ENCODE data around the gene MTMR2. TPM values are rescaled to one million over a fixed set of nuclear protein-coding genes. Genes with fewer than 3 reads are reported as not detected.
A peak's percentile ranks its signal among the peaks of the same experiment; 100 is the strongest.

Gene MTMR2
- total and polyA plus RNA-seq, 2 of the 13 experiments (the other 11 are each of a cell fraction or from before 2014, with no cell fraction given): 12.7 to 22.3 TPM

DNA sequence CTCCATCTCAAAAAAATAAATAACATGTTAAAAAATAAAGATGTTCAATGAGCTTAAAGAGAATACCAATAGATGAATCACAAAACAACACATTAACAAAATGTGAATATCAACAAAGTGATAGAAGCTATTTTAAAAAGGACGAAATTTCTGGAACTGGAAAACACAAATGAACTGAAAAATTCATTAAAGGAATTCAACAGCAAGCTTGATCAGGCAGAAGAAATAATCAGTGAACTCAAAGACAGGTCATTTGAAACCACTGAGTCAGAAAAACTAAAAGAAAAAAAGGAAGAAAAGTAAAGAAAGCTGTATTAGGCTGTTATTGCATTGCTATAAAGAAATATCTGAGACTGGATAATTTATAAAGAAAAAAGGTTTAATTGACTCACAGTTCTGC, 7.0 kb upstream of the MTMR2 start:
- ChIA-PET CTCF (ENCODE audit: low intra/inter-chr PET ratio, low total read pairs) (no interaction called here), POLR2A (no interaction called here)
- 2% methylated on average over 1 of the region's 1 CpG for WGBS (ENCODE audit: low lambda C conversion rate)
- H2AFZ ChIP-seq (ENCODE audit: low read length): no peak overlapping the region
- H3K4me1 ChIP-seq (ENCODE audit: insufficient read depth, low read length): peaks cover 10% of the 10 kb centered on the region; the same call in 1 of the 2 replicates
- in situ Hi-C loops (cut with HindIII; ENCODE audit: extremely low pct_ligation_motif_present, low pct_unique_long_range_greater_than_20kb): no loop called here
- H4K20me1 ChIP-seq (ENCODE audit: insufficient read depth, low read length): no peaks in the 10 kb centered on the region
- no peak for DNase-seq (ENCODE audit: low spot score)
- no peaks in the 10 kb centered on the region for H3K36me3 ChIP-seq (replicated peaks in 1 of 2; ENCODE audit: control insufficient read depth in 1 of 2, insufficient read depth in 2 of 2, low read length in 2 of 2)
- no peaks in the 10 kb centered on the region for H3K79me2 ChIP-seq (ENCODE audit: insufficient read depth, low read length)
- no peak overlapping the region for H3K9ac ChIP-seq (ENCODE audit: insufficient read depth, low read depth, low read length)
- ATAC-seq: no peak
- H3K9me3 ChIP-seq (ENCODE audit: low read length): peaks cover 22% of the 10 kb centered on the region
- peak; percentile 70; the same call in 1 of the 2 replicates for TF ChIP-seq ZNF160 (CRISPR knock-in tag; IDR thresholded peaks at IDR 0.05)
- TF ChIP-seq, protein P1, sequence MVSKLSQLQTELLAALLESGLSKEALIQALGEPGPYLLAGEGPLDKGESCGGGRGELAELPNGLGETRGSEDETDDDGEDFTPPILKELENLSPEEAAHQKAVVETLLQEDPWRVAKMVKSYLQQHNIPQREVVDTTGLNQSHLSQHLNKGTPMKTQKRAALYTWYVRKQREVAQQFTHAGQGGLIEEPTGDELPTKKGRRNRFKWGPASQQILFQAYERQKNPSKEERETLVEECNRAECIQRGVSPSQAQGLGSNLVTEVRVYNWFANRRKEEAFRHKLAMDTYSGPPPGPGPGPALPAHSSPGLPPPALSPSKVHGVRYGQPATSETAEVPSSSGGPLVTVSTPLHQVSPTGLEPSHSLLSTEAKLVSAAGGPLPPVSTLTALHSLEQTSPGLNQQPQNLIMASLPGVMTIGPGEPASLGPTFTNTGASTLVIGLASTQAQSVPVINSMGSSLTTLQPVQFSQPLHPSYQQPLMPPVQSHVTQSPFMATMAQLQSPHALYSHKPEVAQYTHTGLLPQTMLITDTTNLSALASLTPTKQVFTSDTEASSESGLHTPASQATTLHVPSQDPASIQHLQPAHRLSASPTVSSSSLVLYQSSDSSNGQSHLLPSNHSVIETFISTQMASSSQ (IDR thresholded peaks at IDR 0.05; ENCODE audit: low read depth): no peak
- TF ChIP-seq, protein P1 (CRISPR knock-in tag; IDR thresholded peaks at IDR 0.05; ENCODE audit: borderline replicate concordance): no peak
- no peak overlapping the region for H3K4me3 ChIP-seq (replicated peaks in 1 of 3; ENCODE audit: insufficient read depth in 1 of 3, low read depth in 2 of 3, low read length in 3 of 3)
- BruUV-seq (replicated peaks): no TSS peak
- H3K27me3 ChIP-seq (ENCODE audit: control insufficient read depth in 1 of 2, insufficient read depth in 2 of 2, low read length in 2 of 2): peaks cover 0 to 9% of the 10 kb centered on the region in 2 experiments; a peak in 3 of 5 replicates
- intact Hi-C loops (cut with micrococcal nuclease; ENCODE audit: unreplicated experiment): no loop called here
- H3K4me2 ChIP-seq (ENCODE audit: low read depth, low read length): no peak overlapping the region
- no peak for FAIRE-seq
- H3K27ac ChIP-seq (ENCODE audit: extremely low read length, insufficient read depth, low read length): no peak overlapping the region

DNA sequence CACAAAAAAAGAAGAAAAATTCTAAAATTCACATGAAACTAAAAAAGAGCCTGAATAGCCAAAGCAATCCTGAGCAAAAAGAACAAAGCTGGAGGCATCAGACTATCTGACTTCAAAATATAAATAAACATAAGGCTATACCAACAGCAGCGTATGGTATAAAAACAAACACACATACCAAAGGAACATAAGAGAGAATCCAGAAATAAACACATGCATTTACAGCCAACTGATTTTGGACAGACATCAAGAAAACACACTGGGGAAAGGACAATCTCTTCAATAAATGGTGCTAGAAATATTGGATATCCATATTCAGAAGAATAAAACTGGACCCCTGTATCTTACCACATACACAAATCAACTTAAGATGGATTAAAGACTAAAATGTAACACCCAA, 2.8 kb upstream of the MTMR2 start:
- ATAC-seq: no peak
- Histone ChIP-seq H3K27me3 (ENCODE audit: control insufficient read depth in 1 of 2, insufficient read depth in 2 of 2, low read length in 2 of 2) (no peaks in the 10 kb centered on the region; a peak in 1 of 5 replicates), H3K4me1 (ENCODE audit: insufficient read depth, low read length) (peaks cover 20% of the 10 kb centered on the region), H3K9me3 (ENCODE audit: low read length) (peaks cover 8% of the 10 kb centered on the region), H3K9ac (ENCODE audit: insufficient read depth, low read depth, low read length) (no peak overlapping the region), H3K4me3 (replicated peaks in 1 of 3; ENCODE audit: insufficient read depth in 1 of 3, low read depth in 2 of 3, low read length in 3 of 3) (no peak overlapping the region), H3K79me2 (ENCODE audit: insufficient read depth, low read length) (peaks cover 23% of the 10 kb centered on the region), H2AFZ (ENCODE audit: low read length) (no peak overlapping the region), H4K20me1 (ENCODE audit: insufficient read depth, low read length) (no peaks in the 10 kb centered on the region), H3K36me3 (replicated peaks in 1 of 2; ENCODE audit: control insufficient read depth in 1 of 2, insufficient read depth in 2 of 2, low read length in 2 of 2) (no peaks in the 10 kb centered on the region), H3K27ac (ENCODE audit: extremely low read length, insufficient read depth, low read length) (no peak overlapping the region), H3K4me2 (ENCODE audit: low read depth, low read length) (no peak overlapping the region)
- intact Hi-C loops (cut with micrococcal nuclease; ENCODE audit: unreplicated experiment) (loop anchor here (10.0 kb wide), 1 partner anchor 88 kb away; no protein-coding TSS in a partner anchor), in situ Hi-C loops (cut with HindIII; ENCODE audit: extremely low pct_ligation_motif_present, low pct_unique_long_range_greater_than_20kb) (no loop called here)
- FAIRE-seq: no peak
- ChIA-PET CTCF (ENCODE audit: low intra/inter-chr PET ratio, low total read pairs) (no interaction called here), POLR2A (no interaction called here)
- no peak for DNase-seq (ENCODE audit: low spot score)
- WGBS (ENCODE audit: low lambda C conversion rate): 94% methylated on average over 1 of the region's 1 CpG
- BruUV-seq (replicated peaks): no TSS peak
- TF ChIP-seq, protein P2, sequence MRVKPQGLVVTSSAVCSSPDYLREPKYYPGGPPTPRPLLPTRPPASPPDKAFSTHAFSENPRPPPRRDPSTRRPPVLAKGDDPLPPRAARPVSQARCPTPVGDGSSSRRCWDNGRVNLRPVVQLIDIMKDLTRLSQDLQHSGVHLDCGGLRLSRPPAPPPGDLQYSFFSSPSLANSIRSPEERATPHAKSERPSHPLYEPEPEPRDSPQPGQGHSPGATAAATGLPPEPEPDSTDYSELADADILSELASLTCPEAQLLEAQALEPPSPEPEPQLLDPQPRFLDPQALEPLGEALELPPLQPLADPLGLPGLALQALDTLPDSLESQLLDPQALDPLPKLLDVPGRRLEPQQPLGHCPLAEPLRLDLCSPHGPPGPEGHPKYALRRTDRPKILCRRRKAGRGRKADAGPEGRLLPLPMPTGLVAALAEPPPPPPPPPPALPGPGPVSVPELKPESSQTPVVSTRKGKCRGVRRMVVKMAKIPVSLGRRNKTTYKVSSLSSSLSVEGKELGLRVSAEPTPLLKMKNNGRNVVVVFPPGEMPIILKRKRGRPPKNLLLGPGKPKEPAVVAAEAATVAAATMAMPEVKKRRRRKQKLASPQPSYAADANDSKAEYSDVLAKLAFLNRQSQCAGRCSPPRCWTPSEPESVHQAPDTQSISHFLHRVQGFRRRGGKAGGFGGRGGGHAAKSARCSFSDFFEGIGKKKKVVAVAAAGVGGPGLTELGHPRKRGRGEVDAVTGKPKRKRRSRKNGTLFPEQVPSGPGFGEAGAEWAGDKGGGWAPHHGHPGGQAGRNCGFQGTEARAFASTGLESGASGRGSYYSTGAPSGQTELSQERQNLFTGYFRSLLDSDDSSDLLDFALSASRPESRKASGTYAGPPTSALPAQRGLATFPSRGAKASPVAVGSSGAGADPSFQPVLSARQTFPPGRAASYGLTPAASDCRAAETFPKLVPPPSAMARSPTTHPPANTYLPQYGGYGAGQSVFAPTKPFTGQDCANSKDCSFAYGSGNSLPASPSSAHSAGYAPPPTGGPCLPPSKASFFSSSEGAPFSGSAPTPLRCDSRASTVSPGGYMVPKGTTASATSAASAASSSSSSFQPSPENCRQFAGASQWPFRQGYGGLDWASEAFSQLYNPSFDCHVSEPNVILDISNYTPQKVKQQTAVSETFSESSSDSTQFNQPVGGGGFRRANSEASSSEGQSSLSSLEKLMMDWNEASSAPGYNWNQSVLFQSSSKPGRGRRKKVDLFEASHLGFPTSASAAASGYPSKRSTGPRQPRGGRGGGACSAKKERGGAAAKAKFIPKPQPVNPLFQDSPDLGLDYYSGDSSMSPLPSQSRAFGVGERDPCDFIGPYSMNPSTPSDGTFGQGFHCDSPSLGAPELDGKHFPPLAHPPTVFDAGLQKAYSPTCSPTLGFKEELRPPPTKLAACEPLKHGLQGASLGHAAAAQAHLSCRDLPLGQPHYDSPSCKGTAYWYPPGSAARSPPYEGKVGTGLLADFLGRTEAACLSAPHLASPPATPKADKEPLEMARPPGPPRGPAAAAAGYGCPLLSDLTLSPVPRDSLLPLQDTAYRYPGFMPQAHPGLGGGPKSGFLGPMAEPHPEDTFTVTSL (CRISPR knock-in tag; IDR thresholded peaks at IDR 0.05; ENCODE audit: borderline replicate concordance): no peak
- no peak for TF ChIP-seq RAD51 (IDR thresholded peaks at IDR 0.05; ENCODE audit: borderline replicate concordance)
- TF ChIP-seq, protein P3, sequence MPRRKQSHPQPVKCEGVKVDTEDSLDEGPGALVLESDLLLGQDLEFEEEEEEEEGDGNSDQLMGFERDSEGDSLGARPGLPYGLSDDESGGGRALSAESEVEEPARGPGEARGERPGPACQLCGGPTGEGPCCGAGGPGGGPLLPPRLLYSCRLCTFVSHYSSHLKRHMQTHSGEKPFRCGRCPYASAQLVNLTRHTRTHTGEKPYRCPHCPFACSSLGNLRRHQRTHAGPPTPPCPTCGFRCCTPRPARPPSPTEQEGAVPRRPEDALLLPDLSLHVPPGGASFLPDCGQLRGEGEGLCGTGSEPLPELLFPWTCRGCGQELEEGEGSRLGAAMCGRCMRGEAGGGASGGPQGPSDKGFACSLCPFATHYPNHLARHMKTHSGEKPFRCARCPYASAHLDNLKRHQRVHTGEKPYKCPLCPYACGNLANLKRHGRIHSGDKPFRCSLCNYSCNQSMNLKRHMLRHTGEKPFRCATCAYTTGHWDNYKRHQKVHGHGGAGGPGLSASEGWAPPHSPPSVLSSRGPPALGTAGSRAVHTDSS (CRISPR knock-in tag; conservative IDR thresholded peaks at IDR 0.05): no peak

Measured in HepG2 (cell line).